ENCODE results near the gene NR4A1.

The NR4A1 gene

DNA sequence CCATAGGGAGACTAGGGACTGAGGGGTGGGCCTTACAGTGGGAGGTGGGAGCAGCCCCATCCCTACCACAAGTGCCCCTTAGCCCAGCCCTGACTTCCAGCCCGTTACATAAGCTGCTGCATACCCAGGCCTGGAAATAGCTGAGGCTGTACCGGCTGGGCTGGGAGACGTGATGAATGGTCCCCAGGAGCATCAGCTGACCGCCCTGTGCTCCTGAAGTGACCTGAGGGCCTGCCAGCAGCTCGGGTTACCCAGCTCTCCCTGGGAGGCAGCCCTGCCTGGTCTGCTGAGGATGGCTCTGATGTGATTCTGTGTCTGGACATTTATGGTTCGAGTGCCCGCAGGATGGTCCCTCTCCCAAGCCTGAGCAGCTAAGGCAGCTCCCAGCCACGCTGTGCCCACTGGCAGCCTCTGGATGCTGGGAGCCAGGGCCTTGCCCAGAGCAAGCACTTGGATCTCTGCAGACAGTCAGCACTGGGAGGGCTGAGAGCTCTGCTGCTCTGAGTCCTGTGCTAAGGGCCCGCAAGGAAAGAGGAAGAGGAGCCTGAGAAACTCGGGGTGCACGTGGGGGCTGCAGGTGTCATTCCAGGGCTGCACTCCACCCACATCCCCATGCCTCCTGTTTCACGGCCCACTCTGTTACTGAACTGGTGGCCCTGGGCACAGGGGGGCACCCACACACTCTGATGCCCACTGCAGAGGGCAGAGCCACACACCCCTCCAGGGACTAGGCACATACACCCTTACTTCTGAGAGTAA is 24.0 kb upstream of the NR4A1 start:
- no peak for TF ChIP-seq ZNF768 (tag by site-specific recombination; IDR thresholded peaks at IDR 0.05)
- TF ChIP-seq EGR2 (tag by site-specific recombination; IDR thresholded peaks at IDR 0.05; ENCODE audit: low read depth): 0 out of 2 replicates have a peak, but pooled peaks have one; percentile 4
- TF ChIP-seq GLIS1 (tag by site-specific recombination; IDR thresholded peaks at IDR 0.05): peak; percentile 70
- TF ChIP-seq ZNF692 (tag by site-specific recombination; IDR thresholded peaks at IDR 0.05): no peak
- TF ChIP-seq ZNF223 (tag by site-specific recombination; IDR thresholded peaks at IDR 0.05): no peak
- TF ChIP-seq, protein P1, sequence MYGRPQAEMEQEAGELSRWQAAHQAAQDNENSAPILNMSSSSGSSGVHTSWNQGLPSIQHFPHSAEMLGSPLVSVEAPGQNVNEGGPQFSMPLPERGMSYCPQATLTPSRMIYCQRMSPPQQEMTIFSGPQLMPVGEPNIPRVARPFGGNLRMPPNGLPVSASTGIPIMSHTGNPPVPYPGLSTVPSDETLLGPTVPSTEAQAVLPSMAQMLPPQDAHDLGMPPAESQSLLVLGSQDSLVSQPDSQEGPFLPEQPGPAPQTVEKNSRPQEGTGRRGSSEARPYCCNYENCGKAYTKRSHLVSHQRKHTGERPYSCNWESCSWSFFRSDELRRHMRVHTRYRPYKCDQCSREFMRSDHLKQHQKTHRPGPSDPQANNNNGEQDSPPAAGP (tag by site-specific recombination; IDR thresholded peaks at IDR 0.05): 0 out of 2 replicates have a peak, but pooled peaks have one; percentile 18
- TF ChIP-seq ZIC2 (tag by site-specific recombination; IDR thresholded peaks at IDR 0.05): 0 out of 2 replicates have a peak, but pooled peaks have one; percentile 12
- Histone ChIP-seq H3K36me3 (ENCODE audit: control insufficient read depth in 2 of 2, insufficient read depth in 1 of 2, low read length in 2 of 2) (no peaks in the 10 kb centered on the region), H3K27ac (ENCODE audit: extremely low read depth, low read depth, low read length) (no peak overlapping the region), H3K9me3 (ENCODE audit: control insufficient read depth, insufficient read depth, low read depth, low read length) (no peaks in the 10 kb centered on the region), H3K4me1 (ENCODE audit: control insufficient read depth, insufficient read depth, low read length) (peaks cover 7% of the 10 kb centered on the region), H3K4me3 (ENCODE audit: low read depth, low read length) (no peak overlapping the region)
- POLR2A ChIA-PET: interaction anchor here (2.4 to 3.1 kb wide), 2 partner anchors 24 to 42 kb away, joined by 8 to 24 read pairs; partner anchors contain the start of genes ATG101 and NR4A1
- CTCF ChIA-PET: interaction anchor here (0.6 to 16.1 kb wide), 11 partner anchors 12 to 141 kb away, joined by 3 to 794 read pairs (median 76); partner anchors contain the start of genes ATG101, SMIM41 and TAMALIN

GRCh38 chr12:52029685-52030084 is 21.6 kb upstream of the NR4A1 start:
- ChIA-PET POLR2A (interaction anchor here (0.9 to 2.5 kb wide), 2 partner anchors 40 to 90 kb away, joined by 7 to 12 read pairs; partner anchors contain the start of gene ATG101), CTCF (interaction anchor here (0.5 to 16.1 kb wide), 12 partner anchors 8 to 153 kb away, joined by 3 to 794 read pairs (median 6); partner anchors contain the start of genes ATG101, NR4A1 and SMIM41)
- no peaks in the 10 kb centered on the region for H3K9me3 ChIP-seq (ENCODE audit: control insufficient read depth, insufficient read depth, low read depth, low read length)
- no peaks in the 10 kb centered on the region for H3K36me3 ChIP-seq (ENCODE audit: control insufficient read depth in 2 of 2, insufficient read depth in 1 of 2, low read length in 2 of 2)
- peaks cover 12% of the 10 kb centered on the region for H3K4me1 ChIP-seq (ENCODE audit: control insufficient read depth, insufficient read depth, low read length)
- no peak overlapping the region for H3K4me3 ChIP-seq (ENCODE audit: low read depth, low read length)
- H3K27ac ChIP-seq (ENCODE audit: extremely low read depth, low read depth, low read length): no peak overlapping the region
- TF ChIP-seq ZNF654 (tag by site-specific recombination; IDR thresholded peaks at IDR 0.05; ENCODE audit: low read depth) (no peak), ZNF449 (tag by site-specific recombination; IDR thresholded peaks at IDR 0.05) (no peak), PATZ1 (tag by site-specific recombination; IDR thresholded peaks at IDR 0.05) (peak; percentile 45), ZNF596 (tag by site-specific recombination; IDR thresholded peaks at IDR 0.05) (no peak), ELK4 (IDR thresholded peaks at IDR 0.05; ENCODE audit: borderline replicate concordance, low read depth, low read length) (no peak), OSR2 (tag by site-specific recombination; IDR thresholded peaks at IDR 0.05) (peak; percentile 90), ZNF776 (tag by site-specific recombination; IDR thresholded peaks at IDR 0.05; ENCODE audit: borderline replicate concordance) (no peak), ZNF155 (tag by site-specific recombination; IDR thresholded peaks at IDR 0.05) (no peak), ZNF423 (tag by site-specific recombination; IDR thresholded peaks at IDR 0.05) (peak; percentile 98), EGR2 (tag by site-specific recombination; IDR thresholded peaks at IDR 0.05; ENCODE audit: low read depth) (no peak), YY1 (tag by site-specific recombination; IDR thresholded peaks at IDR 0.05) (no peak), ZNF114 (tag by site-specific recombination; IDR thresholded peaks at IDR 0.05) (no peak), SCRT1 (tag by site-specific recombination; IDR thresholded peaks at IDR 0.05; ENCODE audit: borderline replicate concordance) (no peak), ZNF600 (tag by site-specific recombination; IDR thresholded peaks at IDR 0.05) (peak; percentile 39; the same call in 1 of the 2 replicates), ZNF473 (tag by site-specific recombination; IDR thresholded peaks at IDR 0.05) (no peak), ZNF211 (tag by site-specific recombination; IDR thresholded peaks at IDR 0.05; ENCODE audit: low read depth) (no peak), MYNN (tag by site-specific recombination; IDR thresholded peaks at IDR 0.05; ENCODE audit: borderline replicate concordance) (0 out of 2 replicates have a peak, but pooled peaks have one; percentile 50)
- TF ChIP-seq, protein P2, sequence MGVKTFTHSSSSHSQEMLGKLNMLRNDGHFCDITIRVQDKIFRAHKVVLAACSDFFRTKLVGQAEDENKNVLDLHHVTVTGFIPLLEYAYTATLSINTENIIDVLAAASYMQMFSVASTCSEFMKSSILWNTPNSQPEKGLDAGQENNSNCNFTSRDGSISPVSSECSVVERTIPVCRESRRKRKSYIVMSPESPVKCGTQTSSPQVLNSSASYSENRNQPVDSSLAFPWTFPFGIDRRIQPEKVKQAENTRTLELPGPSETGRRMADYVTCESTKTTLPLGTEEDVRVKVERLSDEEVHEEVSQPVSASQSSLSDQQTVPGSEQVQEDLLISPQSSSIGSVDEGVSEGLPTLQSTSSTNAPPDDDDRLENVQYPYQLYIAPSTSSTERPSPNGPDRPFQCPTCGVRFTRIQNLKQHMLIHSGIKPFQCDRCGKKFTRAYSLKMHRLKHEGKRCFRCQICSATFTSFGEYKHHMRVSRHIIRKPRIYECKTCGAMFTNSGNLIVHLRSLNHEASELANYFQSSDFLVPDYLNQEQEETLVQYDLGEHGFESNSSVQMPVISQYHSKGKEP (tag by site-specific recombination; IDR thresholded peaks at IDR 0.05): no peak
